ENCODE data around the gene TMTC2.

TMTC2 gene

GRCh38 chr12:82671673-82672195, 15.0 kb upstream of the TMTC2 start:
- Histone ChIP-seq H3K27me3 (replicated peaks; ENCODE audit: control insufficient read depth, insufficient read depth, low read length) (no peaks in the 10 kb centered on the region), H3K4me3 (replicated peaks; ENCODE audit: low read depth, low read length) (no peak overlapping the region), H3K36me3 (ENCODE audit: control insufficient read depth, insufficient read depth, low read length) (no peaks in the 10 kb centered on the region)
- DNase-seq (ENCODE audit: extremely low read depth, insufficient read length), result no peak
- TF ChIP-seq CTCF (IDR thresholded peaks at IDR 0.05; ENCODE audit: insufficient read depth, low read length, poor library complexity, severe bottlenecking), result no peak

- Histone ChIP-seq H3K27me3 (replicated peaks; ENCODE audit: control insufficient read depth, insufficient read depth, low read length) (no peaks in the 10 kb centered on the region), H3K4me3 (replicated peaks; ENCODE audit: low read depth, low read length) (no peak overlapping the region), H3K36me3 (ENCODE audit: control insufficient read depth, insufficient read depth, low read length) (no peaks in the 10 kb centered on the region)
- no peak for DNase-seq (ENCODE audit: extremely low read depth, insufficient read length)
- TF ChIP-seq CTCF (IDR thresholded peaks at IDR 0.05; ENCODE audit: insufficient read depth, low read length, poor library complexity, severe bottlenecking), result no peak
These were observed 13.8 kb upstream of the TMTC2 start for GRCh38 chr12:82672811-82673495.

- no peaks in the 10 kb centered on the region; the same call in 1 of the 2 replicates for H3K27me3 ChIP-seq (replicated peaks; ENCODE audit: control insufficient read depth, insufficient read depth, low read length)
- H3K36me3 ChIP-seq (ENCODE audit: control insufficient read depth, insufficient read depth, low read length), result no peaks in the 10 kb centered on the region
- no peak overlapping the region for H3K4me3 ChIP-seq (replicated peaks; ENCODE audit: low read depth, low read length)
- no peak for DNase-seq (ENCODE audit: extremely low read depth, insufficient read length)
- TF ChIP-seq CTCF (IDR thresholded peaks at IDR 0.05; ENCODE audit: insufficient read depth, low read length, poor library complexity, severe bottlenecking), result no peak
These were observed 13.0 kb upstream of the TMTC2 start for GRCh38 chr12:82673698-82674097.

GRCh38 chr12:82675246-82675645, 11.5 kb upstream of the TMTC2 start:
- TF ChIP-seq CTCF (IDR thresholded peaks at IDR 0.05; ENCODE audit: insufficient read depth, low read length, poor library complexity, severe bottlenecking), result no peak
- Histone ChIP-seq H3K36me3 (ENCODE audit: control insufficient read depth, insufficient read depth, low read length) (no peaks in the 10 kb centered on the region), H3K27me3 (replicated peaks; ENCODE audit: control insufficient read depth, insufficient read depth, low read length) (no peaks in the 10 kb centered on the region; the same call in 1 of the 2 replicates), H3K4me3 (replicated peaks; ENCODE audit: low read depth, low read length) (no peak overlapping the region)
- no peak for DNase-seq (ENCODE audit: extremely low read depth, insufficient read length)

- DNase-seq (ENCODE audit: extremely low read depth, insufficient read length), result no peak
- H3K27me3 ChIP-seq (replicated peaks; ENCODE audit: control insufficient read depth, insufficient read depth, low read length), result no peaks in the 10 kb centered on the region; the same call in 1 of the 2 replicates
- no peaks in the 10 kb centered on the region for H3K36me3 ChIP-seq (ENCODE audit: control insufficient read depth, insufficient read depth, low read length)
- H3K4me3 ChIP-seq (replicated peaks; ENCODE audit: low read depth, low read length), result no peak overlapping the region
- TF ChIP-seq CTCF (IDR thresholded peaks at IDR 0.05; ENCODE audit: insufficient read depth, low read length, poor library complexity, severe bottlenecking), result no peak
These were observed 4.4 kb upstream of the TMTC2 start for GRCh38 chr12:82682326-82682725.

Data from GM06990 (cell line).